Measurements from ENCODE around the gene MED22.
"Not testable (repeated sequence)": the region's sequence is repeated elsewhere in the genome, so short reads cannot be mapped to it uniquely, and the experiment has no call there.

The MED22 gene

DNA sequence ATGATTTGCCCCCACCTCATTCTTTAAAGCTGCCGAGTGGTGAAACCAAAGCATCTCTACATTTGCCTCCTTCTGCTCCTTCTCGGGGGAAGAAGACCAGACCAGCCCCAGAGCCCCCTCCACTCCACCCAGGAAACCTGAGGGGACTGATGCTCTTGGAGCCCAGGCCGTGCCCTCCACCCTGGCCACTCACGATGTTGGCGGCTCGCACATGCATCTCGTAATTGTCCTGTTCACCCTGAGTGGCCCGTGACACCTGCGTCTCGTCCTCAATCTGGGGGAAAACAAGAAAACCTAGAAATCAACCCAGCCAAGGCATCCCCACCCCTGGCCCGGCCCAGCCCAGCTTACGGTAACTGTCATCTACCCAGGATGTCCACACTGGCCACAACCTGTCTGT is 3.0 kb downstream of the MED22 start:
- peaks cover 40% of the 10 kb centered on the region for H3K36me3 Mint-ChIP-seq (ENCODE audit: low read depth)
- no peaks in the 10 kb centered on the region for H3K27me3 Mint-ChIP-seq (ENCODE audit: low read depth)
- DNase-seq (ENCODE audit: low spot score), result no peak
- H3K4me3 Mint-ChIP-seq, result no peak overlapping the region
- H3K27ac Mint-ChIP-seq, result no peak overlapping the region
- H3K9me3 Mint-ChIP-seq, result no peaks in the 10 kb centered on the region
- peaks cover 29% of the 10 kb centered on the region for H3K4me1 Mint-ChIP-seq (ENCODE audit: low read depth)

DNA sequence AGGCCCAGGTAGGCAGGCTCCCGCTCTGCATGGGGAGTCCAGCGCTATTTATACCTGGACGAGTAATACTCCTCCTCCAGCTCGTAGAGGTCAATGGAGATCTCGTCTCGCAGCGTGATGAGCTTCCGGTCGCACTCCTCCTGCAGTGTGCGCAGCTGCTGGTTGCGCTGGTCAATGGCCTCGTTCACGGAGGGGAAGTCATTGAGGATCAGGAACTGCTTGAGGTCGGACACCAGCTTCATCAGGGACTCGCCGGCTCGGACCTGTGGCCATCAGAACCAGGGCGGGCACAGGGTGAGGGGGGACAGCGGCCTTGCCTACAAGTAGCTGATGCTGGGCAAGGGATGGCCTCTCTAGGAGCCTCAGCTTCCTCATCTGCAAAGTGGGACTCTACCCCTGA is 3.9 kb downstream of the MED22 start:
- Mint-ChIP-seq H3K4me3 (no peak overlapping the region), H3K4me1 (ENCODE audit: low read depth) (peaks cover 21% of the 10 kb centered on the region), H3K36me3 (ENCODE audit: low read depth) (peaks cover 39% of the 10 kb centered on the region), H3K9me3 (no peaks in the 10 kb centered on the region), H3K27ac (no peak overlapping the region), H3K27me3 (ENCODE audit: low read depth) (no peaks in the 10 kb centered on the region)
- DNase-seq (ENCODE audit: low spot score), result no peak

DNA sequence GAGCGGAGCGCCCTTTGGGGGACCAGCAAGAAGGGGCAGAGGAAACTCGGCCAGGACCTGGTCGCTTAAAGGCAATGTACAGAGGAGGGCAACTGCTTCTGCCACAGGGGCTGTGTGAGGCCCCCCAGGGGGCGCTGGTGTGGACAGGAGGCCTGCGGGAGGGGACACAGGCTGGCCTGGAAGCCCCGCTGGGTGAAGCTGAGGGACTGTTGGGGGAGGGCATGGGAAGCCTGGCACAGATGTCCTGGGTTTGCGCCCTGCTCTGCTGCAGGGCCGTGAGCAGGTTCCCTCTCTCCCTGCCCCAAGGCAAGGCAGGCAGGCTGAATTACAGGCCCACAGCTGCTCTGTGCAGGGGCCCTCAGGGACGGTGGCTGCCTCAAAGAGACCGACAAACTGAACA is 5.4 kb downstream of the MED22 start:
- H3K36me3 Mint-ChIP-seq (ENCODE audit: low read depth), result peaks cover 34% of the 10 kb centered on the region
- no peak for DNase-seq (ENCODE audit: low spot score)
- H3K4me1 Mint-ChIP-seq (ENCODE audit: low read depth), result peaks cover 20% of the 10 kb centered on the region
- H3K9me3 Mint-ChIP-seq, result no peaks in the 10 kb centered on the region
- no peaks in the 10 kb centered on the region for H3K27me3 Mint-ChIP-seq (ENCODE audit: low read depth)
- no peak overlapping the region for H3K4me3 Mint-ChIP-seq
- no peak overlapping the region for H3K27ac Mint-ChIP-seq

DNA sequence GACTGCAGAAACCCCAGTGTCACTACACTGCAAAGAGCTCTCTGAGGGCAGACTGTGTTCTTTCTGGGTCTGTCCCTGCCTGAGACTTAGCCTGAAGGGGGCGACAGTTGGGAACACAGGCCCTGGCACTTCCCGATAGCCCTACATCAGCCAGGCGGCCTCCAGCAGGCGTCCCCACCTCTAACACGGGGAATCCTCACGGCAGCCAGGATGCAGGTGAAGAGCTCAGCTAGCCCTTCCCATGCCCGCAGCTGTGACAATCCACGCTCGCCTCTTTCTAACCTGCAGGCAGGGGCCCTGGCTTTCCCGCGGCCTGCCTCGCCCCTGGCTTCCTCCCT is 5.9 kb downstream of the MED22 start:
- Mint-ChIP-seq H3K4me3 (no peak overlapping the region), H3K27me3 (ENCODE audit: low read depth) (no peaks in the 10 kb centered on the region), H3K4me1 (ENCODE audit: low read depth) (peaks cover 17% of the 10 kb centered on the region), H3K9me3 (no peaks in the 10 kb centered on the region), H3K36me3 (ENCODE audit: low read depth) (peaks cover 33% of the 10 kb centered on the region), H3K27ac (peak overlapping the region; percentile 41)
- no peak for DNase-seq (ENCODE audit: low spot score)

DNA sequence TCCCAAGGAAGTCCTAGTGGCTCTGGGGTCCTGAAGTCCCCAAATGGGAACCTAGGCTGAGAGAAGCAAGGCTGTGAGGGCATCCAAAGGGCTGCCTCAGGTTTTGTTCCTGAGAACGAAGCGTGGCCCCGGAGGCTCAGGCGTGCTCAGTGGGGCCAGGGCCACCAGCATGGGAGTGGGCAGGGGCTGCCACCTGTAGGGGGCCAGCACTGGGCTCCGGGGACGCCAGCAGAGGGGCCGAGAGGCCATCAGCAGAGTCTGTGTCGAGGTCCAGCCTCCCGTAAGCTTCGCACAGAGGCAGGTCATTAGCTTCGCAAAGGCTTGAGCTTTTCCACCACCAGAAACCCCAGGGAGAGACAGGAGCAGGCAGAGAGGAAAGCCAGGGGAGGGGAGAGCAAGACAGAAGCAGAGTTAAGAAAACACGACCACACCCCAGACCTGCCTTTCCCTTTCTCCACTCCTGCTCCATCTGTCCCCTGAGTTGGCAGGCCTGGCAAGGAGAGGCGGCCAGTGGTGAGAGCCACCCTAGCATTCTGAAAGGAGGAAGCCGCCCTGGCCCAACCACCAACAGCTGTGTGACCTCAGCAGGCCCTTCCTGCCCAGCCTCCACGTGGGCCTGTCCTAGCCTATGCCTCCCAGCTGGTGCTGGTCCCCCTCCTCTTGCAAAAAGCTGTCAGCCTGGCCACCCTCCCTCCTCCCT is 6.4 kb downstream of the MED22 start:
- Mint-ChIP-seq H3K4me3 (no peak overlapping the region), H3K9me3 (no peaks in the 10 kb centered on the region), H3K36me3 (ENCODE audit: low read depth) (peaks cover 32% of the 10 kb centered on the region), H3K27me3 (ENCODE audit: low read depth) (no peaks in the 10 kb centered on the region), H3K4me1 (ENCODE audit: low read depth) (peaks cover 12% of the 10 kb centered on the region), H3K27ac (peak overlapping the region; percentile 41)
- no peak for DNase-seq (ENCODE audit: low spot score)

DNA sequence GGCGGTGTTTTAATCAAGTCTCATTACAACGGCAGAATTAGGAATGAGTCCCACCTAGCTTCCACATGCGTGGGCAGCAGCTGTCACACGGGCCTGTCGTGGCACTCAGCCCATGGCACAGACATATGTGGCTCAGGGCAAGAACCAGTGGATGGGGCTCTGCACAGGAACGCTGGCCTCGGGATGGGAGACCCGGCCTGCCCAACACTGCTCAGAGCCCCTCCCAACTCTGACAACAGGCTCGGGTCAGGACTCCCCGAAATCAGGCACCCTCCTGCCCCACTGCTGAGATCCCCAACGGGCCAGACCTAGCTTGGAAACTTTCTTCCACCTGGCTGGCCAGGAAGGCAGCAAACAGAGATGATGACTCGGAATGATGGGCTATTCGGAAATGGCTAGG is 7.0 kb downstream of the MED22 start:
- H3K4me3 Mint-ChIP-seq, result no peak overlapping the region
- H3K27ac Mint-ChIP-seq, result peak overlapping the region; percentile 55
- H3K27me3 Mint-ChIP-seq (ENCODE audit: low read depth), result no peaks in the 10 kb centered on the region
- peaks cover 33% of the 10 kb centered on the region for H3K36me3 Mint-ChIP-seq (ENCODE audit: low read depth)
- peaks cover 10% of the 10 kb centered on the region for H3K4me1 Mint-ChIP-seq (ENCODE audit: low read depth)
- no peaks in the 10 kb centered on the region for H3K9me3 Mint-ChIP-seq
- no peak for DNase-seq (ENCODE audit: low spot score)

DNA sequence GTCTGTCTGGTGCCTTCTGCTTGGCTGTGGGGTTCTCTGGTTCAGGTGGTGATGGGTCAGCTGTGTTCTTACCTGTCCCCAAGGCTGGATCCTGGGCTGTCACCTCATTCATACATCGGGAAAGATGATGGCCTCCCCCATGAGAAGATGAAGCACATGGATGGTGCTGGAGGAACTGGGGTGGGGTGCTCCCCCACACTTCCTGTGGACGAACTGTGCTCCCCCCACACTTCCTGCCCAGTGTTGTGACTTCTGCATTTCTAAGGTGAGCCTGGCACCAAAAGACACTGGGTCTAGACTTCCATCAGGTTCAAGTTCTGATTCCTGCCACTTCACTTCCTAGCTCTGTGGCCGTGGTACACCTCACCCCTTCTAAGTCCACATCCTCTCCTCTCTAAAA is 7.7 kb downstream of the MED22 start:
- Mint-ChIP-seq H3K27ac (peak overlapping the region; percentile 51), H3K4me1 (ENCODE audit: low read depth) (peaks cover 11% of the 10 kb centered on the region), H3K9me3 (no peaks in the 10 kb centered on the region), H3K4me3 (no peak overlapping the region), H3K27me3 (ENCODE audit: low read depth) (no peaks in the 10 kb centered on the region), H3K36me3 (ENCODE audit: low read depth) (peaks cover 35% of the 10 kb centered on the region)
- DNase-seq (ENCODE audit: low spot score), result no peak

DNA sequence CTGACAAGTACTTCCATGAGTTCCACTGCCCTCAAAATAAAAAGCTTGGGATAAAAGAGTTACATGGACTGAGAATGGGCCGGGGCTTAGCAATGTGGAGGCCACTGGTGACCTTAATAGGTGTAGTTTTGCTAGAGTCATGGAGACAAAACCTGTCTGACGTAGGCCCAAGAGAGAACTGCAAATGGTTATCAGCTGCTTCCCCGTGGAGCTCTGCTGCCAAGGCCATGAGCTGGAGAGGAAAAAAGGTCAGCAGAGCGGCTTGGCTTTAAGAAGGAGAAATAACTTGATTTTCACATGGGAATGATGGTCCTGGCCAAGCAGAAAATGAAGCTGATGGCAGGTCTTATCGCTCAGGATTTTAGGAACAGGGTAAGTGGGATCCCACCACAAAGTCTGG is 8.3 kb downstream of the MED22 start:
- H3K4me1 Mint-ChIP-seq (ENCODE audit: low read depth), result peaks cover 15% of the 10 kb centered on the region

DNA sequence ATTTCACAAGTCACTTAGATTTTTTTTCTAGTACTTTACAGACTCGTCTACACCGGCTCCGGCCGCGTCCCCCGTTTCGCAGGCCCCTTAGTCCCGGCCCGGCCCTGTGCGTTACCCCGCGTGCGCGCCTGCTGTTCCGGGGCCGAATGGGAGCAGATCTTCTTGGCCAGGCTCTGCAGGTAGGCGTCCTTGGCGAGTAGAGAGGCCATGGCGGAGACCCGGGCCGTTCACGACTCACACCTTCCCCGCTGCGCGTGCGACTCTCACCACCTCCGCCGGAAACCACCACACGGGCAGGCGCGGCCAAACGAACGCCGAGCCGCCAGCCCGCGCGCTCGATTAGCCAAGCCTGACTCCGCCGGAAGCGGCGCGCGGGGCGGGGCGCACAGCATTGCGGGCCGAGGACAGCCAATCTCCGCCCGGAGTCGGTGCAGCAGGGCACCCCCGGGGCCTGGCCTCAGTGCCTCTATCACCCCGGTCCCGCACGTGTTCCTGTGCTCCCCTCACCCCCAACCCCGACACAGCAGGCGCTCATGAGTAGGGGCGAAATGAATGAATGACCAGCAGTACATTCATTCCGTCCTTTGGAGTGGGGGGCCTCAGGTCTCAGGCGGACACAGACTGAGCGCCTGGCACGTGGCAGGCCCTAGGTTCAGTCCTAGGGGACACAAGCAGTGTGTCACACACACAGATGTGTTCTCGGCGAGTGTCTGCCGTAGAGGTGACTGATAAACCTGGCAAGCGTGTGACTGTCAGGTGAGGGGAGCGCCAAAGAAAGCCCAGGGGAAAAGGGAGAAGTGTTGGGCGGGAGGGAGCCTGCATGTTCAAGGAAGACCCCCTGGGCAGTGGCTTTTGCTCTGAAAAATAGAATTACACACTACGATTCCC is 11.8 kb downstream of the MED22 start, which contains the start of gene SURF6:
Gene SURF6, minus strand, starts transcription at position 265 of the 888 bp plus-strand sequence. Its CDS starts 56 bp downstream, at position 209.
- H3K4me1 Mint-ChIP-seq (ENCODE audit: low read depth), result peaks cover 18% of the 10 kb centered on the region
- peak within 1 kb of the TSS; percentile 97 for H3K4me3 Mint-ChIP-seq
- H3K36me3 Mint-ChIP-seq (ENCODE audit: low read depth), result peaks cover 52% of the 10 kb centered on the region
- DNase-seq (ENCODE audit: low spot score), result peak; percentile 96
- H3K27me3 Mint-ChIP-seq (ENCODE audit: low read depth), result no peaks in the 10 kb centered on the region
- H3K27ac Mint-ChIP-seq, result peak within 1 kb of the TSS; percentile 91
- H3K9me3 Mint-ChIP-seq, result no peaks in the 10 kb centered on the region

More for the DNA sequence above, 8.3 kb downstream of the MED22 start:
- H3K27ac Mint-ChIP-seq, result peak overlapping the region; percentile 31
- no peaks in the 10 kb centered on the region for H3K9me3 Mint-ChIP-seq
- no peak overlapping the region for H3K4me3 Mint-ChIP-seq
- no peak for DNase-seq (ENCODE audit: low spot score)
- peaks cover 35% of the 10 kb centered on the region for H3K36me3 Mint-ChIP-seq (ENCODE audit: low read depth)
- no peaks in the 10 kb centered on the region for H3K27me3 Mint-ChIP-seq (ENCODE audit: low read depth)

DNA sequence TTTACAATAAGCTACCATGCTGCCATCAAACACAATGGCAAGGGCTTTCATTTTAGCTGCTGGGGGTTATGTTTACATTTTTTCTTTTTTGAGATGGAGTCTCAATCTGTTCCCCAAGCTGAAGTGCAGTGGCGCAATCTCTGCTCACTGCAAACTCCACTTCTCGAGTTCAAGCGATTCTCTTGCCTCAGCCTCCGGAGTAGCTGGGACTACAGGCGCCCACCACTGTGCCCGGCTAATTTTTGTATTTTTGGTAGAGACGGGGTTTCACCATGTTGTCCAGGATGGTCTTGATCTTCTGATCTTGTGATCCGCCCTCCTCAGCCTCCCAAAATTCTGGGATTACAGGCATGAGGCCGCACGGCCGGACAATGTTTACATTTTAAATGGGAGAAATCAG is 13.0 kb downstream of the MED22 start:
- peaks cover 51% of the 10 kb centered on the region for H3K36me3 Mint-ChIP-seq (ENCODE audit: low read depth)
- peak overlapping the region; percentile 97 for H3K4me3 Mint-ChIP-seq
- not testable (repeated sequence) for DNase-seq (ENCODE audit: low spot score); H3K27me3 Mint-ChIP-seq (ENCODE audit: low read depth); H3K9me3 Mint-ChIP-seq
- peaks cover 14% of the 10 kb centered on the region for H3K4me1 Mint-ChIP-seq (ENCODE audit: low read depth)
- peak overlapping the region; percentile 91 for H3K27ac Mint-ChIP-seq

DNA sequence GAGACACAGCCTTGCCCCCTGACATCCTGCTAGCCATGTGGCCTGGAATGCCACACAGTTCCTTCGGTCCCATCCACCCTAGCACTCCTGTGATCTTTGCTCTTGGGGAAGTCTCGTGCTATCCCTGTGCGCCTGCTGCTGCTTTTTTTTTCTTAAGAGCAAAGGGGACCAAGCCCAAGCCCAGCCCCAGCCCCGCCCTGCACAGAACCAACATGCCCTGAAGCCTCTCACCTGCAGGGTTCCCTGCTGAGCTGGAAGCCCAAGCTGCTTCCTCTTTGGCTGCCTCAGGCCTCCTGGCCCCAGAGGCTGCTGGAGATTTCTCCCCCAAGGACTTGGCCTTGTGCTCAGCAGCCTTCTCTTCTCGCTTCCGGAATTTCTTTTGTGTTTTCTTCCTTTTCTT is 13.8 kb downstream of the MED22 start:
- H3K27ac Mint-ChIP-seq, result no peak overlapping the region
- no peak for DNase-seq (ENCODE audit: low spot score)

DNA sequence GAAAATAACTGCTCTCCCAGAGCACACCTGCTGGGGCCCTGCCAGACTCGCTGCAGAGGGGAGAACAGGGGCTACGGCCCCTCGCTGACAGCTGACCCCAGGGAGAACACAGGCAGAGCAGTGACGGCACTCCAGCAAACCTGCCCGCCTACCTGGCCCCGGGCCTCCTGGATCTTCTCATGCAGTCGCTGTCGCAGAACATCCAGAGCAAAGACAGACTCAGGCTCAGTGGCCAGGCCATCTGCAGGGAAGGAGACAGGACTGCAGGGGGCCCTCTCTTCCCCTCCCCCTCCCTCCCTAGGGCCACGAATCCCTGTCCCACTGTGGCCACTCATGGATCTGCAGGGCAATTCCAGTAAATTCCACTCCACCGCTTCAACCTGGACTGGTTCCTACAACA is 14.4 kb downstream of the MED22 start:
- H3K4me3 Mint-ChIP-seq, result no peak overlapping the region
- no peaks in the 10 kb centered on the region for H3K9me3 Mint-ChIP-seq
- H3K27ac Mint-ChIP-seq, result no peak overlapping the region
- DNase-seq (ENCODE audit: low spot score), result no peak
- peaks cover 14% of the 10 kb centered on the region for H3K4me1 Mint-ChIP-seq (ENCODE audit: low read depth)
- peaks cover 46% of the 10 kb centered on the region for H3K36me3 Mint-ChIP-seq (ENCODE audit: low read depth)
- no peaks in the 10 kb centered on the region for H3K27me3 Mint-ChIP-seq (ENCODE audit: low read depth)

More for the DNA sequence above, 13.8 kb downstream of the MED22 start:
- H3K4me3 Mint-ChIP-seq, result peak overlapping the region; percentile 97
- H3K9me3 Mint-ChIP-seq, result no peaks in the 10 kb centered on the region
- peaks cover 14% of the 10 kb centered on the region for H3K4me1 Mint-ChIP-seq (ENCODE audit: low read depth)
- H3K36me3 Mint-ChIP-seq (ENCODE audit: low read depth), result peaks cover 48% of the 10 kb centered on the region
- no peaks in the 10 kb centered on the region for H3K27me3 Mint-ChIP-seq (ENCODE audit: low read depth)

DNA sequence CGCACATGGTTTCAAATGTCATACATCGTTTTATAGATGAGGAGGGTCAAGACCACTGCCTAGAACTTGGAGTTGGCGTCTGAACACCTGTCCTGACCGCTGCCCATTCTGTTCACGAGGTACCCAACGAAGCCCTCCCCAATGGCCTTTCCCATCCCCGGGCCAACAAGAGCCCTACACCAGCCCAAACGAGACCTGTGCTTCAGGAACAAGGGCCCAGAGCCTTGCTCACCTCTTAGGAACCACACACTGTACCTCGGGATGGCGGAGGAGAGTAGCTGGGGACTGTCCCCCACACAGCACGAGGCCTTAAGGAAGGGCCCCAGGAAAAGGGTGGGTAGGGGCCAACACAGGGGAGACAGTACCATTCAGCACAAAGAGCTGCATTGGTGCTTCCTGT is 14.9 kb downstream of the MED22 start:
- H3K27me3 Mint-ChIP-seq (ENCODE audit: low read depth), result no peaks in the 10 kb centered on the region
- no peaks in the 10 kb centered on the region for H3K9me3 Mint-ChIP-seq
- no peak overlapping the region for H3K4me3 Mint-ChIP-seq
- no peak overlapping the region for H3K27ac Mint-ChIP-seq
- H3K36me3 Mint-ChIP-seq (ENCODE audit: low read depth), result peaks cover 46% of the 10 kb centered on the region
- peaks cover 14% of the 10 kb centered on the region for H3K4me1 Mint-ChIP-seq (ENCODE audit: low read depth)
- DNase-seq (ENCODE audit: low spot score), result no peak

DNA sequence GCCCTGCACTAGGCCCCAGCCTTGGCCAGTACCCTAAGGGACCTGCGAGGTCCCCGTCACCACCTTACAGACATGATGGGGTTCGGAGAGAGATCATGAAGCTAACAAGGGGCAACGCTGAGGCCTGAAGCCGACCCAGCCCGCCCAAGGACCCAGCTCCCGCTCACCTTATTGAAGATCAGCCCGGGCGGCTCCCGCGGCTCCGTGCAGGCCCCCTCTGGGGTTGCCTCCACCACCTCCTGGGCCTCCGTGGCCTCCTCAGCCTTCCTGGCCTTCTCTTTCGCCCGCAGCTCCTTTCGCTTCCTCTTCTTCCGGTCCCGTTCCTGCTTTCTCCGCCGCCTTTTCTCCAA is 15.6 kb downstream of the MED22 start:
- no peak overlapping the region for H3K27ac Mint-ChIP-seq

More for the DNA sequence above, 15.6 kb downstream of the MED22 start:
- H3K4me3 Mint-ChIP-seq, result no peak overlapping the region
- DNase-seq (ENCODE audit: low spot score), result no peak
- H3K9me3 Mint-ChIP-seq, result no peaks in the 10 kb centered on the region
- H3K36me3 Mint-ChIP-seq (ENCODE audit: low read depth), result peaks cover 43% of the 10 kb centered on the region
- no peaks in the 10 kb centered on the region for H3K27me3 Mint-ChIP-seq (ENCODE audit: low read depth)
- peaks cover 14% of the 10 kb centered on the region for H3K4me1 Mint-ChIP-seq (ENCODE audit: low read depth)
